K562 (cell line): ENCODE measurements around the gene ACTL6A.

Experiments used
- HDAC2 ChIP-seq: fragments of 450-650 bp; IDR thresholded peaks from 2 replicates; pipeline ENCODE4 v1.6.1; 2016; ENCODE audit warnings: mild to moderate bottlenecking
- POLR2A ChIP-seq: fragments of 450-650 bp; conservative IDR thresholded peaks from 2 replicates; pipeline ENCODE4 v1.6.1; 2016
- PRPF4 ChIP-seq: fragments of 200-400 bp; formaldehyde crosslinking; IDR thresholded peaks from one replicate; pipeline ENCODE4 v1.6.1; 2017; ENCODE audit warnings: low read length, low read depth, mild to moderate bottlenecking; ENCODE audit not compliant: insufficient read depth, poor library complexity, severe bottlenecking
- SNIP1 ChIP-seq: fragments of 450-650 bp; IDR thresholded peaks from 2 replicates; pipeline ENCODE4 v1.7.1; 2017; ENCODE audit warnings: low read depth, mild to moderate bottlenecking
- ZNF75A ChIP-seq: fragments of 450-650 bp; formaldehyde crosslinking; IDR thresholded peaks from 2 replicates; pipeline ENCODE4 v1.4.0; 2020; ENCODE audit warnings: mild to moderate bottlenecking
- TF ChIP-seq, protein P1 (sequence below), 3 experiments: IDR thresholded peaks in 2 of 3; conservative IDR thresholded peaks in 1 of 3; 2 replicates each; pipeline ENCODE4 v1.5.1; 2011 to 2012; ENCODE audit warnings: low read length in 3 of 3, mild to moderate bottlenecking in 3 of 3, control low read depth in 2 of 3, improper control_type of control experiment in 1 of 3, inconsistent platforms in 1 of 3, low read depth in 1 of 3, mixed read lengths in 1 of 3, moderate library complexity in 1 of 3; ENCODE audit not compliant: insufficient read depth in 2 of 3
- TF ChIP-seq, protein P2 (sequence below): sonication (generic); formaldehyde crosslinking; IDR thresholded peaks from 2 replicates; pipeline ENCODE4 v1.9.0; 2022; ENCODE audit warnings: mild to moderate bottlenecking, missing genetic modification reagents

DNA sequence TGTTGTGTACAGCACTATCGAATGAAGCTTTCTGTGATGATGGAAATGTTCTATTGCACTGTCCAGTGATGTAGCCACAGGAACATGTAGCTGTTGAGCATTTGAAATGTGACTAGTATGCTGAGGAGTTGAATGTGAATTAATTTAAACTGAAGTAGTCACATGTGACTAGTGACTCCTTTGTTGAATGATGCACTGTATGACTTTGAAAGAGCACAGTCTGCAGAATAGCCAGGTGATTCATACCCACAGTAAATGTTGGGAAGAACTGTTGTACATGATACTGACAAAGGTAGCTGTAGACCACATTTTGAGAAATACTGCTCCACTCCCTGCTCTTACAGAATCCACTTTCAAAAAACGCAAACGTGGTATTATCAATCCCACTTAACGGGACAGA is 34.0 kb upstream of the ACTL6A start:
- TF ChIP-seq, protein P1, sequence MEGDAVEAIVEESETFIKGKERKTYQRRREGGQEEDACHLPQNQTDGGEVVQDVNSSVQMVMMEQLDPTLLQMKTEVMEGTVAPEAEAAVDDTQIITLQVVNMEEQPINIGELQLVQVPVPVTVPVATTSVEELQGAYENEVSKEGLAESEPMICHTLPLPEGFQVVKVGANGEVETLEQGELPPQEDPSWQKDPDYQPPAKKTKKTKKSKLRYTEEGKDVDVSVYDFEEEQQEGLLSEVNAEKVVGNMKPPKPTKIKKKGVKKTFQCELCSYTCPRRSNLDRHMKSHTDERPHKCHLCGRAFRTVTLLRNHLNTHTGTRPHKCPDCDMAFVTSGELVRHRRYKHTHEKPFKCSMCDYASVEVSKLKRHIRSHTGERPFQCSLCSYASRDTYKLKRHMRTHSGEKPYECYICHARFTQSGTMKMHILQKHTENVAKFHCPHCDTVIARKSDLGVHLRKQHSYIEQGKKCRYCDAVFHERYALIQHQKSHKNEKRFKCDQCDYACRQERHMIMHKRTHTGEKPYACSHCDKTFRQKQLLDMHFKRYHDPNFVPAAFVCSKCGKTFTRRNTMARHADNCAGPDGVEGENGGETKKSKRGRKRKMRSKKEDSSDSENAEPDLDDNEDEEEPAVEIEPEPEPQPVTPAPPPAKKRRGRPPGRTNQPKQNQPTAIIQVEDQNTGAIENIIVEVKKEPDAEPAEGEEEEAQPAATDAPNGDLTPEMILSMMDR (IDR thresholded peaks at IDR 0.05 in 2 of 3, conservative IDR thresholded peaks at IDR 0.05 in 1 of 3; ENCODE audit: insufficient read depth in 2 of 3, low read depth in 1 of 3, low read length in 3 of 3) = no peak
- TF ChIP-seq, protein P2, sequence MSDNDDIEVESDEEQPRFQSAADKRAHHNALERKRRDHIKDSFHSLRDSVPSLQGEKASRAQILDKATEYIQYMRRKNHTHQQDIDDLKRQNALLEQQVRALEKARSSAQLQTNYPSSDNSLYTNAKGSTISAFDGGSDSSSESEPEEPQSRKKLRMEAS (CRISPR knock-in tag) = no peak
- TF ChIP-seq PRPF4 (no peak), POLR2A (no peak), ZNF75A (no peak), SNIP1 (no peak), HDAC2 (no peak)
